GM04504 (cell line): Measurements from ENCODE around the gene PRMT5.

Experiments used
- DNase-seq: peaks from one replicate; pipeline ENCODE4 v3.0.0-alpha.2; 2012; ENCODE audit warnings: low read depth

PRMT5 gene

DNA sequence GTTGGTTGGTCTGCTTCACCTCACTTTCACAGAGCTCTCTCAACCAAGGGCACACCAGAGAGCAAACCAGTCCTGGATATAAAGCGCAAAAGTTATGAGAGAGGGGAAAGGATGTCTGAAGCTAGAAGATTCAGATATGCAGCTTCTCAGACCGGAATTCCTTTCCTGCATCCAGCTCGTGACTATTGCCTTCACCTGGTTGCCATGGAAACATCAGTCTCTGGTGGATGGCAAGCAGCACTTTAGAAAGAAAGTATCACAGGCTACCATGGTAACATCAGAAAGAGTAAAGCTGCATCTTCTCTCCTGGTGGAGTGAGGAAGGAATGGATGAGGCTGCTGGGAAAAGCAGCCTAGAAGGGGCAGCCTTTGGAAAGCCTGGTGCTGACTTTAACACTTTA is 32.4 kb downstream of the PRMT5 start:
- DNase-seq = no peak

GRCh38 chr14:22896356-22896755 is 32.8 kb downstream of the PRMT5 start:
- DNase-seq = no peak

GRCh38 chr14:22895402-22895801 is 33.8 kb downstream of the PRMT5 start:
- DNase-seq = no peak

DNA sequence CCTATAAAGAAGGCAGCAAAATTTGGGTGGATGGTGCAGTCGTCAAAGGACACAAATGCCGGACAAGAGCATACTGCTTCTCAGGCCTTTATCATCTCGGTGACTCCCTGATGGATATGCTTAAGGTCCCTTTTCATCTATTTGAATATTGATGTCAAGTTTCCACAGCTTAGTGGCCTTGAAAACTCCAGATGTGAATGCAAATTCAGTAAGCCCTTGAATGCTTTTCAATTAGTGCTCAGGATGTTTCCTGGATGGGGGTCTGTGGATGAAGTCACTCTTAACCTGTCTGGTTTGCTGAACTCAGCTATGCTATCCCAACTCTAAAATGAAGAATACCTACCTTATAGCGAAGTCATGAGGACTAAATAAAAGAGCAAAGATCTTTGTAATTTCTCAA is 35.5 kb downstream of the PRMT5 start:
- no peak for DNase-seq

- no peak for DNase-seq
These were observed 36.7 kb downstream of the PRMT5 start for GRCh38 chr14:22892488-22892887.

GRCh38 chr14:22890416-22890815 is 38.8 kb downstream of the PRMT5 start:
- no peak for DNase-seq

DNA sequence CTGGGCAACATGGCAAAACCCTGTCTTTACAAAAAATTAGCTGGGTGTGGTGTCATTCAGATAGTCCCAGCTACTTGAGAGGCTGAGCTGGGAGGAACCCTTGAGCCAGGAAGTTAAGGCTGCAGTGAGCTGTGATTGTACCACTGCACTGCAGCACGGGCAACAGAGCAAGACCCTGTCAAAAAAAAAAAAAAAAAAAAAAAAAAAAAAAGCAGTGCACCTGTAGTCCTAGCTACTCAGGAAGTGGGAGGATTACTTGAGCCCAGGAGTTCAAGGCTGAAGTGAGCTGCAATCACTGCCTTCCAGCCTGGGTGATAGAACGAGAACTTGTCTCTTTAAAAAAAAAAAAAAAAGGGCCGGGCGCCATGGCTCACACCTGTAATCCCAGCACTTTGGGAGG is 40.5 kb downstream of the PRMT5 start:
- no peak for DNase-seq

DNA sequence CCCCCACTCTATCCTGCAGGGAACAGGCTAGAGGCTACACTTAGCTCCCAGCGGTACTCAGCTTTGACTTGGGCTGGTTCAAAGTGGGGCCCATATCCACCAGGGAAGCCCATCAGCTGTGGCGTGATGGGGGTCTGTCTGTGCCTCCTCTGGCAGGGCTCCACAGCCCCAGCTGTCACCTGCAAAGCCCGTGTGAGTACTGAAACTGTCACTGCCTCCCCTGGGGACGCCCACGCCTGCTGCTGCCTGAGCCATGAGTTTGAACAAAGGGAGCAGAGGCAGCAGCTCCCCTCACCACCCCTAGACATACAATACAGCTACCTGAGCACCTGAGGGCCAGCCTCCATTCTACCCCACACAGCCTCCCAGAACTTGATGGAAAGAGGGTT is 41.2 kb downstream of the PRMT5 start:
- DNase-seq = no peak

- peak; percentile 32 for DNase-seq
These were observed 41.8 kb downstream of the PRMT5 start for GRCh38 chr14:22887260-22887989.

DNA sequence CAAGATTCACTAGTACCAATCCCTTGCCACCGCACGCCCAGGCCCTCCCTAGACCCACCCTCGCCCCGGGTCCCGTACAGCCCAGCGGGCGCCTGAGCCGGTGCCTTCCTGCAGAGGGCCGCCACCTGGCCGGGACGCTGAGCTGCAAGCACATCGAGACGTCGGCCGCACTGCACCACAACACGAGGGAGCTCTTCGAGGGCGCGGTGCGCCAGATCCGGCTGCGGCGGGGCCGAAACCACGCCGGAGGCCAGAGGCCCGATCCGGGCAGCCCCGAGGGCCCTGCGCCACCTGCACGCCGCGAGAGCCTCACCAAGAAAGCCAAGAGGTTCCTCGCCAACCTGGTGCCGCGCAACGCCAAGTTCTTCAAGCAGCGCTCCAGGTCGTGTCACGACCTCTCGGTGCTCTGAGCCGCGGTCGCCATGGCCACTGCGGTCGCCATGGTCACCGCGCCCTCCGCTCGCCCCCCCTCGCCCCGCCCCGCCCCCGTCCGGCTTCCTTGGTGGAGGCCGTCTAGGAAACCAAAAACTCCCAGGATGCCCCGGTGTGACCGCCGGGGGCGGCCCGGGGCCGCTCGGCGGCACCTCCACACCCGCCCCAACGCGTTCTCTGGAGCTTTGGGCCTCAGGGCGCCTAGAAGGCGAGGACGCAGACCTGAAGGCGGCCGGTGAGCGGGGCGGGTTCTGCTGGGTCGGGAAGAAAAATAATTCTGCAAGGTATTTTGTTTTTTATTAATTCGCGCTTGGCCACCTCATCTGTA is 42.5 kb downstream of the PRMT5 start:
- peak; percentile 28 for DNase-seq

DNA sequence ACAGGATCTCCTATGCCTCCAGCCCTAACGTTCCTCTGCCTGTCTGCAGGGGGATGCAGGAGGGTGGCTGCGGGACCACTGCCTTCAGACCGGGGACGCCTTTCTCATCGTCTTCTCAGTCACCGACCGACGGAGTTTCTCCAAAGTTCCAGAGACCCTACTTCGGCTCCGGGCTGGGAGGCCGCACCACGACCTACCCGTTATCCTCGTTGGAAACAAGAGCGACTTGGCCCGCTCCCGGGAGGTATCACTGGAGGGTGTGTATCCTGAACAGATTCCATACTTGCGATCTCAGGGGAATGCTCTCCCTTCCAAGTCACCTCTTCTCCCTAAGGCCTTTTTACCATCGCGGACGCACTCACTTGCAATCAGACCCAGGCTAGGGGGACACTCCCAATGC is 43.2 kb downstream of the PRMT5 start:
- no peak for DNase-seq

- DNase-seq = no peak
These were observed 44.2 kb downstream of the PRMT5 start for GRCh38 chr14:22884738-22885523.

DNA sequence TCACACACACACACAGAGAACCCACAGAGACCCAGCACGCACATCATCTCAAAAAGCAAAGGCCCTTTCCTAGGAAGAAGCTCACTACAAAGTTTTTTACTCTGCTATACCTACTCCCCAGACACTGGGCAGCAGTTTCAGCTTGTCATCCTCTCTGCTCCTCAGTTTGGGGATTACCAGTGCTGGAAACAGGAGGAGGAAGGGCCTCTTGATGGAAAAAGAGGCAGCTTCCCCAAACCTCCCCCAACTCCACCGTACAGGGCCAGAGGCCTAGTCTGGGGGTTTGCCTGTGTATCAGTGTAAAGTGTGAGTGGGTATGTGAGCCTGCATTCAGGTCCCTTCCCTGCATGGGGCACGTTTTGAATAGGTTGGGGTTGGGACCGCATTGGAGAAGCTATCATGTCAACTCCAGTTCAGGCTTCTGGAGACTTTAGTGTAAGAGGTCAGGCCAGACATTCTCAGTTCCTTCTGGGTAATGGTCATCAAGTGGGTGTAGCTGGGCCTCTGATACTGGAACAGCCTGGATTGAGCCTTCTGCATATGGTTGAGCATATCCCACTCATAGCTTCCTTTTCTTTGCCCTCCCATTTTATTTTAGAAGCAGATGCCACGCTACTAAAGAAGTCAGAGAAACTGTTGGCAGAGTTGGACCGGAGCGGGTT is 45.0 kb downstream of the PRMT5 start:
- no peak for DNase-seq

DNA sequence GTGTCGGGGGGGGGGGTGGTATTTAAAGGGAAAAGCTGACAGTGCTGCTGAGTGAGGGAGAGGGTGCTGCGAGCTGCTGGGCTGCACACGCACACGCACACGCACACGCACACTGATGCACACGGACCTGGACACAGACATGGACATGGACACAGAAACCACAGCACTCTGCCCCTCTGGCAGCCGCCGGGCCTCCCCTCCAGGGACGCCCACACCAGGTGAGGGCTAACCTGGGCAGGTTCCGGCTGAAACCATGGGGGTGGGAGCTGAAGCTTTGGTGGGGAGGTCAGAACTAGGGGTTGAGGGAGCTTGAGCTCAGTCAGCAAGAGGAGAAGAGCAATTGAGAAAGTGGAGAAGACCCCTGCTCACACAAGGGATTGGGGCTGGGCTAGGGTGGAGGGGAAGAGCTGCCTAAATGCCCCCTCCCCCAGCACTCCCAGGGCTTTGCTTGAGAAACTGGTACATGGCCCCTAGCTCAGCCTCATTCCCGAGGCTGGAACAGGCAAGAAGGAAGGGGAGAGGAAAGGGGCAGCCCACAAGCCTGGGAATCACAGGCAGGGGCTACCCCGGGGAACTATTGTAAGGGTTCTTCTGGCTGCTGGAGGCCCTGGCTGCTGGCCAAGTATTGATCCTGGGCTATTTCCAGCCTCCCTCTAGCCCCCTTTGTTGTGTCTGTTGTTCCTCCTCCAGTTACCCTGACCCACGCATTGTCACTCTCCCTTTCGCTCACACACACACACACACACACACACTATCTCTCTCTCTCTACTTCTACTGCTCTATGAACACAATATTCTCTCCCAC is 45.8 kb downstream of the PRMT5 start, which contains the start of gene REM2:
TSS of gene REM2 (plus strand) at position 50 of the 804 bp plus-strand sequence. CDS start at position 116, 66 bp downstream.
- DNase-seq = no peak

DNA sequence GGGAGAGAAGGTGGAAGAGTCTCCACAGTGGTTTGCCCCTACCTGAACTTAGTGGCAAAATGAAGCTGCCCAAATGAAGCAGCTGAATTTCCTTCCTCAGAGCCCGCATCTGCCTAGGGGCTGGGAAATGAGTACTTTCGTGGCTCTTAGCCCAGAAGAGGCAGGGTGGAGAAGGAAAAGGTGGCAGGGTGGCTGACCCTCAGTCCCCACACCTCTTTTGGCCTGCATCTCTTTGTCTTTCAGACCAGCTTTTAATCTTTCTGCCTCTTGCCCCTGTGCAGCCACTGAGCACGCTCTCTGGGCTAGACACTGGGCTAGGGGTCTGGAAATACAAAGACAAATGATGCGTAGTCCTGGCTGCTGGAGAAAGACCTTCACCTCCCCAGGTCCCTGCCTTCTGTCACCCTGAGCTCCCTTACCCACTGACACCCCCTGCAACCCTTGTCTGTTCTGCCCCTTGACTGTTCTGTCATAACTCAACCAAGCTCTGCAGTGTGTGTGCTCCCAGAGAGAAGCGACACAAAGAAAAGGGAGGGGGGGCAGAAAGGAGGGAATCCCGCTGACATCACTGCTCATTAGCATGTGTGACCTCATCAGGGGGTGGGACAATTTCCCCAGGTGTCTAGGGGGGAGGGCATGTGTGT is 46.5 kb downstream of the PRMT5 start:
- DNase-seq = peak; percentile 10

GRCh38 chr14:22882064-22882463 is 47.1 kb downstream of the PRMT5 start:
- no peak for DNase-seq

- no peak for DNase-seq
These were observed 50.6 kb downstream of the PRMT5 start for GRCh38 chr14:22878271-22879246.

DNA sequence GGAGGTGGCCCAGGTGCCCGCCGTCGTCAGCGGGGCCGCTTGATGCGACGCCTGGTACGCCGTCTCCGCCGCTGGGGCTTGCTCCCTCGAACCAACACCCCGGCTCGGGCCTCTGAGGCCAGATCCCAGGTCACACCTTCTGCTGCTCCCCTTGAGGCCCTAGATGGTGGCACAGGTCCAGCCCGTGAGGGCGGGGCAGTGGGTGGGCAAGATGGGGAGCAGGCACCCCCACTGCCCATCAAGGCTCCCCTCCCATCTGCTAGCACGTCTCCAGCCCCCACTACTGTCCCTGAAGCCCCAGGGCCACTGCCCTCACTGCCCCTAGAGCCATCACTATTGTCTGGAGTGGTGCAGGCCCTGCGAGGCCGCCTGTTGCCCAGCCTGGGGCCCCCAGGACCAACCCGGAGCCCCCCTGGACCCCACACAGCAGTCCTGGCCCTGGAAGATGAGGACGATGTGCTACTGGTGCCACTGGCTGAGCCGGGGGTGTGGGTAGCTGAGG is 52.1 kb downstream of the PRMT5 start:
- DNase-seq = no peak

- DNase-seq = no peak
These were observed 53.3 kb downstream of the PRMT5 start for GRCh38 chr14:22875748-22876319.
